HUDEP-2 (cell line): ENCODE measurements around the gene GCK.
"Not testable (repeated sequence)": the region's sequence is repeated elsewhere in the genome, so short reads cannot be mapped to it uniquely, and the experiment has no call there.

Experiments
- DNase-seq, 76 experiments: peaks; one replicate each; lab custom pipeline; 2025; ENCODE audit not compliant: unreplicated experiment in 76 of 76; lab: John Stamatoyannopoulos, UW

The GCK gene

DNA sequence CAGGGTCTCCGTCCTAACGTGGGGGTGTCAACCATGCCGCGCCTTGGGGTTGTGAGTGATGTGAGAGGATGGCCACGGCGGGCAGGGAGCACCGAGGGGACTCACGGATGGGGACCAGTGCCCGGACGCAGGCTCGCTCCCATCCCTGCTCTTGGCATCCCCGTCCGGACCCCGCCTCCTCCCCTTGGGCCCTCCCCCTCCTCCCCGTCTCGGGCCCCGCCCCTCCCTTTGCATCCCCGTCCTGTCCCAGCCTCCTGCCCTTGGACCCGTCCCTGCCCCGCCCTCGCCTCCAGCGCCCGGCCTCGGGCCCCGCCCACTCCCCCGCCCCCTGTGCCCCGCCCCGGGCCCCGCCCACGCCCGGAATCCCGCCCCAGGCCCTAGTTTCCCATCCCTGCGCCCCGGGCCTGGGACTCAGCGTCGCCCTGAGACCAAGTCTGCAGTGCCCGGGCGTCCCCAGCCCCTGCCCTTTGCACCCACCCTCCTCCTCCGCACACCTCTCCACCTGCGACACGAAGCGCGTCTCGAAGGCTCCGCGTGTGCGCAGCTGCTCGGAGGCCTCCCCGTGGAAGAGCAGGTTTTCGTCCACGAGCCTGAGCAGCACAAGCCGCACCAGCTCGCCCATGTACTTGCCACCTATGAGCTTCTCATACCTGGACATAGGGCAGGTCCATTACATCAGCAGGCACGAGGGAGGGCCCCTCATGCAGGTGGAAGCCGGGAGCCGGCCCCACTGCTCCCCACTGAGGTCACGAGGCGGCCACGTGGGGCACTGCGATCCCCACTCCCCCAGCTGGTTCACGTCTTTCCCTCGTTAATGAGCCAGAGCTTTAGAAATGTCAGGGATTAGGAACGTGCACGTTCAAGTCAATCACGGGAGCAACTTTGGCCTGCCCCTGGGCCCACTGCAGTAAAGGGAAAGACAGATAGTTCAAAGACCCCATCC, 43.0 kb downstream of the GCK start:
- DNase-seq, result peak in 37 of 76 experiments; percentile 5 to 62 (median 28)

DNA sequence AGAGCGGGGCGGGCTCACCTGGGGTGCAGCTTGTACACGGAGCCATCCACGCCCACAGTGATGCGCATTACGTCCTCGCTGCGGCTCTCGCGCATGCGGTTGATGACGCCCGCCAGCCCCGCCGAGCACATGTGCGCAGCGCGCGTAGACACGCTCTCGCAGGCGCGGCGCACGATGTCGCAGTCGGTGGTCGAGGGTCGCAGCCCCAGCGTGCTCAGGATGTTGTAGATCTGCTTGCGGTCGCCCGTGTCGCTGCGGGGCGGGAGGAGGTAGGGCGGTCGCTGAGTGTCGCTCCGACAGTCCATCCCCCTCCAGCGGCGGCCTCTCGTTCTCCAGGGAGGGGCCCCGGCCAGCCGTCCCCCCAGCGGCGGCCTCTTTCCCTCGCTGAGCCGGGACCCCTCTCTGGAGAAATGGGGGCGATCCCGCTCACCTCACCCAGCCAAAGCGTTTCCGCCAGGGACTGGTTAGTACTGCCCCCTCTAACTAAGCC, 43.7 kb downstream of the GCK start:
- DNase-seq, result peak in 1 of 76 experiments; percentile 26

DNA sequence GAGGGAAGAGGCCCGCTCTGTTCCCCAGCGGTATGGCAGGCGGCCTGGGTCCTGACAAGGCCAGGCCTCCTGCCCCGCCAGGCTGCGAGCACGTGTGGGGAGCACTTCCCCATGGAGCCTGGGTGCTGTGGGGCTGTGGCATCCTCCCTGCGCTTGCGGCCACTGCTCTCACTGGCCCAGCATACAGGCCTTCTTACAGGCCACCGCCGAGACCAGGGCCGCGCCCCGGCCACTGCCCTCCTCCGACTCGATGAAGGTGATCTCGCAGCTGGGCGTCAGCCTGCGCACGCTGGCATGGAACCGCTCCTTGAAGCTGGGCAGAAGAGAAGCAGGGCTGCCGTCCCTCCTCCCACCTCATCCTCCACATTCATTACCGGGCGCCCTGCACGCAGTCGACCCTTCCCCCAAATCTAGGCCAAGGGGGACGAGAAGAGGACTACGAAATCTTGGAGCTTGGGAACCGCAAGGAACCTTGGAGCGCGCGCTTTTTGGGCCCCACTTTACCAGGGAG, 44.2 kb downstream of the GCK start:
- no peak for DNase-seq

DNA sequence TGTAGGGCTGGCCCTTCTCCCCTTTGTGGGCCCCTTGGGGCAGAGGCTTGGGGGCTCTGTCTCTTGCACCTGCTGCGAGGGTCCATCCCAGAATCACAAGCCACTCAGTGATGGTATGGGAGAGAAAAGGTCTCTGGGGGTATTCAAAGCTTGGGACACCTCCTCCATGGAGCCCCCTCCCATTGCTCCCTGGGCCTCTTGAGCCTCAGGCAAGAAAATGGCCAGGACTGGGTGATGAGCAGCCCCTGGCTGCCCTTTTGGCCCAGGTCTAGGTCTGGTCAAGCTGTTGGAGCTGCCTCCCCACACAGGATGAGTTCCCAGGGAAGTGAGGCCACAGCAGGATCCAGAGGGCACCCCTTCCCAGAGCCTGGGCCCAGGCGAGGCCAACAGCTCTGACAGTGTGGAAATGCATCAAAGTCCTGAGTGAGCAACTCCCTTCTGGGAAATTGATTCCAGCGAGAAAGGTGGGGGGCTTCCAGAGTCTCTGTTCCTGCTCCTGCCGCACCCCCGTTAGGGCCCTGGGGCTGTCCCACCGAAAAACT, 44.7 kb downstream of the GCK start:
- no peak for DNase-seq

DNA sequence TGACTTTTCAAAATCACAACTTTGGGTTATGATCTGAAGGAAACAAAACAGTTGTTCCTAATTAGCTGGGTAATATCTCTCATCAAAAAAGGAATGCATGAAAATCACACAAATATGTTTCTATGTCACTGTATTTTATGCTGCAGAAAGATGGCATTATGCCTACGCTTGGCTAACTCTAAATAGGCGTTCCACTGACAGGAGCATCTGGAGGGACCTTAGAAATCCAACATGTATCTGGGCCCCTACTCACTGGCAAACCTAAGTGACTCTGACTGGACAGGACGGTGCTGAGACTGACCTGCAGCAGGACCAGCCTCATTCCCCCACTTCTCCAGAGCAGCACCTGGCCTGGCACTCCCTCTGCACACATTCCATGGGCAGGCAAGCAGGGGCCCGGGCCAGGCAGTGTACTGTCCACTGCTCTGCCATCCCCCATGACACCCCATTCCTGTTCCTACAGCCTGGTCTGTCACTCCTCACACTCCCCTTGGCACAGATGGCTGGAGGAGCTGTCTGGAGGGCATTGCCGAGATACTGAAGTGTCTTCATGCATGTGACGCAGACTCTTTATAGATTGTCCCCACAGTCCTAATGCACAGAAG, 45.5 kb downstream of the GCK start:
- DNase-seq, result no peak

DNA sequence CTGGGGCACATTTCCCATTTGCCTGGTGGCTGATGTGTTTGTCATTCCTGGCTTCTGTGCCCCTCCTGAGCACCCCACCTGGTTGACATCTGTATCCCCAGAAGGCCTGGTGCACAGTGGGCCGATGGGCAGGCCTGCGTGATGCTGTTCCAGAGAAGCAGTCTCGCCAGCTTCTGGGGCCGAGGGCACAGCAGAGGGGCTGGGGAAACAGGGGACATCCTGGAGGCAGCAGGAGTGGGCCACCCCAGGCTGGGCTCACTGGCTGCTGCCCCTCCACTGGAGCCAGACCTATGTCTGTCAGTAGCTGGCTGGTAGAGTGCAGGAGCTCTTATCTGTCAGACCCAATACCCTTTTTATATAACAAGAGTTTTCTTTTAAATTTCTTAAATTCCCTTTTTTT, 47.2 kb downstream of the GCK start:
- no peak for DNase-seq

GRCh38 chr7:44141221-44141850, 47.9 kb downstream of the GCK start, which contains the start of gene MYL7:
MYL7 (minus strand) TSS chr7:44141332; CDS start chr7:44141305, 27 bp downstream.
- DNase-seq, result no peak

- no peak for DNase-seq
Measured at GRCh38 chr7:44140341-44140740, 48.9 kb downstream of the GCK start.

DNA sequence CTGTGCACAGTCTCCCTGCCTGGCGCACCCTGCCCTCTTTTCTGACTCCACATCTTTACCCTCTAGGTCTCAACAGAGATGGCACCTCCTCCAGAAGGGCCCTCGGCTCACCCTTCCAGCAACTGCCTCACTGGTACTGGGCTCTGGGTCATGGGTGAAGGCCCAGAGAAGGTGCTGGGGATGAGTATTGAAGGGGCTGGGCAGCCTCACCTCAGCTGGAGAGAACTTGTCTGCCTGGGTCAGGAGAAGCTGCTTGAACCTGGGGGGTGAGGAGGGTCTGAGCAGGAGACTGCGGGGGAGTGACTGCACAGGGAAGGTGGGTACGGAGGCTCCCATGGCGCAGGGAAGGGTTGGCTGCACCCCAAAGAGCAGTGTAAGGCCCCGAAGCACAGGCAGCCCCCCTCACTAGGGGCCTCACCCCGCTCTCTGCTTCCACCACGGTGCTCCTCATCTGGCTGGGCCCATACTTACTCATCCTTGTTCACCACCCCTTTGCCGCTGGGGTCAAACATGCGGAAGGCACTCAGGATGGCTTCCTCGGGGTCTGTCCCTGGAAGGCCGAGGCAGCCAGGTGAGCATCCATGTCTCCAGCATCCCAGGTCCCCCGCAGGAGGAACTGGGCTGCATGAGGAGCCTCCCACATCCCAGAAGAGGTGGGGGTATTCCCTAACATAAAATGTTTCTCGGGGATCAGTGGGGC, 49.8 kb downstream of the GCK start:
- no peak for DNase-seq

- no peak for DNase-seq
Measured at GRCh38 chr7:44138698-44139097, 50.5 kb downstream of the GCK start.

DNA sequence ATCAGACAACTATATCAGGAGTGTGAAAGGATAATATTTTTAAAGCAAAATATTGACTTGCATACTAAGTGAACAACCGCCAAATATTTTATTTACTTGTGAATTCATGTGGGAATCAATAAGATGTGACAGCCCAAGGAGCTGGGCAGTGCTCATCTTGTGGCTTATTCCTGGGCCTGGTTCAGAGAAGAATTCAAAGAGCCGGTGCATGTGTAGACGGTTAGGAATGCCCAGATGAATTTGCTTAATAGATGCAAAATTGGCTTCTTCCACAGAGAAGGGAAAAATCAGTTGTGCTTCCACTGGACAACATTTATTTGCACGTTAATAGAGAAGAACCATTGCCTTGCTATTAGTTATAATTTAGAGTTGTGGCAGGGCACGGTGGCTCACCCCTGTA, 52.5 kb downstream of the GCK start:
- no peak for DNase-seq

DNA sequence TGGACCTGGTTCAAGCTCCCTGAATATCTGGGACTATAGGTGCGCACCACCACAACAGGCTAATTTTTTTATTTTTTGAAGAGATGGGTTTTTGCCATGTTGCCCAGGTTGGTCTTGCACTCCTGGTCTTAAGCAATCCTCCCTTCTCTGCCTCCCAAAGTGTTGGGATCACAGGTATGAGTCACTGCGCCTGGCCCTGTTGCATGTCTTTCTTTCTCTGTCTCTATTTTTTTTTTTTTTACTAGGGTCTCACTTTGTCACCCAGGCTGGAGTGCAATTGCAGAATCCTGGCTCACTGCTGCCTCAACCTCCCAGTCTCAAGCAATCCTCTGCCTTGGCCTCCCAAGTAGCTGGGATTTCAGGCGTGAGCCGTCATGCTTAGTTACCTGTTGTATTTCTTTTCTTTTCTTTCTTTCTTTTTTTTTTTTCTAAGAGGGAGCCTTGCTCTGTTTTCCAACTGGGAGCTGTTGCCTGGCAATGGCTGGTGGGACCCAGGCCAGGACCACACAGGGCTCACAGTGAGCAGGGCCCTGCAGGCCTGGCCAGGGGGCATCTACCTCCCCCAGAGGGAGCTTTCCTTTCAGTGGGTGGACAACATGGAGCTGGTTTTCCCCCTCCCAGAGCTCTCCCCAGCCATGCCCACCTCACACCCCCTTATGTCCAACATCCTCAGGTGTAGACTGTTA, 54.2 kb downstream of the GCK start:
- DNase-seq, result no peak

DNA sequence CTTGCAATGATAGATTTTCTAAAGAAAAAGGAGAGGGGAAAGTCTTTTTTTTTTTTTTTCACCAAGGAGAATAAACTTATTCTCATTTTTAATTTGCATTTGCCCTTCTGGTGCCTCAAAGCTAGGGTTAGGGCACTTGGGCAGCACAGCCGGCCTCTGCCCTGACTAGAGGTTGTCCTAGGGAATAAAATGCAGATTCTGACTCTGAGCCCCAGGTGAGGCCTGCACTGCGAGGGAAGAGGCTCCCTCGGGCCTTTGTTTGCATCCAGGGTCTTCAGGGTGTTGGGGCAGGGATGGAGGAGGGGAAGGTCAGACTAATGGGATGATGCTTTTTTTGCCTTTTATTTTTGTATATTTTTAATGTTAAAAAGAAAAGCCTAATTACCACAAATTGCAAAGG, 55.9 kb downstream of the GCK start:
- no peak for DNase-seq

GRCh38 chr7:44132039-44132438, 57.2 kb downstream of the GCK start:
- DNase-seq, result no peak

GRCh38 chr7:44131173-44132029, 57.8 kb downstream of the GCK start:
- peak in 6 of 76 experiments; percentile 5 to 21 (median 16) for DNase-seq

DNA sequence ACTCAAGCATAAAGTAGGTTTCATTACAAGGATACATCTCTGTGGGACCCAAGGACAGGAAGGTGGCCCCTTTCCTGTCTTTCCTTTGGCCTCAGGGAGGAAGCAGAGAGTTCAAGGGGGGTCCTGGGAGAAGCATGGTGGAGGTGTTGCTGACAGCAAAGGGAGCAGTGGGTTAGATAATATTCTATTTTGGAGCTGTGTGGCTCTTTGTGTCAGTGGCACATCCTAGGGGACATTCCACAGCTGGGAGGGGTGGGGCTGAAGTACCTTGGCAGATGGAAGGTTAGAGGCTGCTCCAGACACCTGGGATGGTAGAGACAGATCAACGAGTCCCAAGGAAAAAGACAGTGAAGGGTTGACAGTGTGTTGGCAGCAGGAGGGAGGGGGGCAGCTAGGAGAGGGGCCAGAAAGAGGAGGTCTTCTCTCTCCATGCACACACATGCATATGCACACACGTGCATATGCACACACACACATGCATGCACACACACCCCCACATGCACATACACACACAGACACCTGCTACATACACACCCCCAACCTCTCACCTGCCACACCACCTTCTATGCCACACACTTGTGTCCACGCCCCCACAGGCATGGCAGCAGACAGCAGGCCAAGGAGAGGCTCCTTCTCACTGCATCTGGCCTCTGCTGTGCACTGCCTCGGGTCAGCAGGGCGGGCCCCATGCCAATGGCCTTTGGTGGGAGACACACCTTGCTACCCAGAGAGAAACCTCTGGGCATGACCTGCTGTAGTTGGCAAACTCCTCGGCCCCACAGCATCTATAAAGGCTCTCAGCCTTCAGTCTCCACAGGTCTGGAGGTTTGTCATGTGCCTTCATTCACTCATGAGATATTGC, 60.3 kb downstream of the GCK start:
- DNase-seq, result no peak

- no peak for DNase-seq
Measured at GRCh38 chr7:44127161-44127560, 62.1 kb downstream of the GCK start.

- not testable (repeated sequence) for DNase-seq
Measured at GRCh38 chr7:44126574-44126973, 62.7 kb downstream of the GCK start.
